WTC11 (cell line): ENCODE measurements around the gene HLA-DPA1. TPM values are rescaled to one million over a fixed set of nuclear protein-coding genes. Genes with fewer than 3 reads are reported as not detected.

ENCODE experiments used
- ATAC-seq: fragments of 200-7000 bp; cut with Tn5 transposase; 2 replicates; pipeline ENCODE4 v1.10.0; 2021; ENCODE audit warnings: mild to moderate bottlenecking, moderate library complexity
- CTCF ChIA-PET: fragments of 300-600 bp; sonication (Branson Sonifier 250); formaldehyde crosslinking; loops from one replicate; lab custom pipeline; 2021; ENCODE audit warnings: antibody characterized with exemption; lab: Charles Lee
- POLR2A ChIA-PET: fragments of 350-600 bp; sonication (Branson Sonifier 250); formaldehyde crosslinking; loops from one replicate; lab custom pipeline; 2021; ENCODE audit warnings: antibody characterized with exemption; lab: Charles Lee
- DNase-seq: peaks from one replicate; pipeline ENCODE4 v3.0.0; 2021; ENCODE audit warnings: low spot score
- H3K27ac Mint-ChIP-seq: 2 replicates; pipeline ENCODE4 v1.8.0; 2021; ENCODE audit warnings: mixed read lengths
- H3K27me3 Mint-ChIP-seq: 2 replicates; pipeline ENCODE4 v1.8.0; 2021; ENCODE audit warnings: low read depth, mild to moderate bottlenecking, moderate library complexity, mixed read lengths
- H3K36me3 Mint-ChIP-seq: 2 replicates; pipeline ENCODE4 v1.8.0; 2021; ENCODE audit warnings: mixed read lengths
- H3K4me1 Mint-ChIP-seq: 2 replicates; pipeline ENCODE4 v1.8.0; 2022; ENCODE audit warnings: mixed read lengths
- H3K4me3 Mint-ChIP-seq: 2 replicates; pipeline ENCODE4 v1.8.0; 2021; ENCODE audit warnings: mild to moderate bottlenecking, moderate library complexity, mixed read lengths
- H3K9me3 Mint-ChIP-seq: 2 replicates; pipeline ENCODE4 v1.8.0; 2021; ENCODE audit warnings: mixed read lengths
- CBFB ChIP-seq: sonication (generic); formaldehyde crosslinking; IDR thresholded peaks from 2 replicates; pipeline ENCODE4 v1.8.1; 2022; ENCODE audit warnings: mild to moderate bottlenecking, low read depth, missing genetic modification reagents
- CTCF ChIP-seq: fragments of 200-600 bp; IDR thresholded peaks from 2 replicates; pipeline ENCODE4 v1.8.0; 2022; ENCODE audit warnings: antibody characterized with exemption
- ELF4 ChIP-seq: sonication (generic); formaldehyde crosslinking; IDR thresholded peaks from 2 replicates; pipeline ENCODE4 v1.8.1; 2022; ENCODE audit warnings: low read depth, mild to moderate bottlenecking, moderate library complexity, missing genetic modification reagents
- ERG ChIP-seq: fragments of 250-450 bp; sonication (Bioruptor Pico); IDR thresholded peaks from 2 replicates; pipeline ENCODE4 v1.8.0; 2021; ENCODE audit warnings: mild to moderate bottlenecking
- JAZF1 ChIP-seq: fragments of 250-450 bp; sonication (Bioruptor Pico); IDR thresholded peaks from 2 replicates; pipeline ENCODE4 v1.9.0; 2021; ENCODE audit warnings: moderate library complexity, mild to moderate bottlenecking, inconsistent platforms
- KAT7 ChIP-seq: sonication (generic); formaldehyde crosslinking; IDR thresholded peaks from 2 replicates; pipeline ENCODE4 v1.8.1; 2023; ENCODE audit warnings: missing genetic modification reagents, mild to moderate bottlenecking, borderline replicate concordance
- MAX ChIP-seq: sonication (generic); formaldehyde crosslinking; IDR thresholded peaks from 2 replicates; pipeline ENCODE4 v1.8.0; 2022; ENCODE audit warnings: mild to moderate bottlenecking, missing genetic modification reagents
- MXD4 ChIP-seq: fragments of 250-450 bp; sonication (Bioruptor Pico); IDR thresholded peaks from 2 replicates; pipeline ENCODE4 v1.8.0; 2021; ENCODE audit warnings: mild to moderate bottlenecking, moderate library complexity, borderline replicate concordance
- NFATC4 ChIP-seq: fragments of 250-450 bp; sonication (Bioruptor Pico); IDR thresholded peaks from 2 replicates; pipeline ENCODE4 v1.9.0; 2021; ENCODE audit warnings: mild to moderate bottlenecking
- NFE2L1 ChIP-seq: sonication (generic); formaldehyde crosslinking; IDR thresholded peaks from 2 replicates; pipeline ENCODE4 v1.8.1; 2023; ENCODE audit warnings: missing genetic modification reagents
- NR1H2 ChIP-seq: sonication (generic); formaldehyde crosslinking; IDR thresholded peaks from 2 replicates; pipeline ENCODE4 v1.9.0; 2021; ENCODE audit warnings: mild to moderate bottlenecking, moderate library complexity, missing genetic modification reagents
- PRDM15 ChIP-seq: sonication (generic); formaldehyde crosslinking; IDR thresholded peaks from 2 replicates; pipeline ENCODE4 v1.8.0; 2022; ENCODE audit warnings: missing genetic modification reagents
- TP53 ChIP-seq: sonication (generic); formaldehyde crosslinking; IDR thresholded peaks from 2 replicates; pipeline ENCODE4 v1.8.1; 2023; ENCODE audit warnings: mild to moderate bottlenecking, missing genetic modification reagents
- ZNF317 ChIP-seq: sonication (generic); formaldehyde crosslinking; IDR thresholded peaks from 2 replicates; pipeline ENCODE4 v1.8.1; 2023; ENCODE audit warnings: low read depth, mild to moderate bottlenecking, moderate library complexity, missing genetic modification reagents, borderline replicate concordance
- ZNF425 ChIP-seq: fragments of 250-450 bp; sonication (Bioruptor Pico); conservative IDR thresholded peaks from 2 replicates; pipeline ENCODE4 v1.9.0; 2021; ENCODE audit warnings: mild to moderate bottlenecking
- total RNA-seq: library from RNA; stranded (reverse); gene quantifications from 3 replicates; pipeline ENCODE4 v1.2.3, GENCODE V29; 2021

HLA-DPA1 gene
- total RNA-seq, 1 experiment from 2014 or later: 4.9 TPM

GRCh38 chr6:33049323-33050013 is 24.0 kb downstream of the HLA-DPA1 start:
- POLR2A ChIA-PET: interaction anchor here (1.0 kb wide), 1 partner anchor 77 kb away, joined by 3 read pairs; no protein-coding TSS in a partner anchor
- Mint-ChIP-seq H3K36me3 (peaks cover 19% of the 10 kb centered on the region), H3K4me1 (peaks cover 46% of the 10 kb centered on the region), H3K27me3 (peaks cover 1% of the 10 kb centered on the region; the same call in 1 of the 2 replicates), H3K9me3 (peaks cover 32% of the 10 kb centered on the region), H3K4me3 (no peak overlapping the region), H3K27ac (no peak overlapping the region)
- ATAC-seq: peak; percentile 71
- no peak for DNase-seq
- CTCF ChIA-PET: interaction anchor here (0.5 to 2.1 kb wide), 23 partner anchors 12 to 1314 kb away, joined by 3 to 17 read pairs (median 4); partner anchors contain the start of genes HLA-DPA1 and HLA-DPB1
- peak; percentile 26; the same call in 1 of the 2 replicates for TF ChIP-seq CTCF
- TF ChIP-seq ERG (CRISPR knock-in tag): no peak

GRCh38 chr6:33040157-33040556 is 33.3 kb downstream of the HLA-DPA1 start:
- POLR2A ChIA-PET: no interaction called here
- Mint-ChIP-seq H3K4me1 (no peaks in the 10 kb centered on the region), H3K36me3 (no peaks in the 10 kb centered on the region), H3K27me3 (peaks cover 3% of the 10 kb centered on the region; the same call in 1 of the 2 replicates), H3K27ac (no peak overlapping the region), H3K4me3 (no peak overlapping the region), H3K9me3 (peaks cover 22% of the 10 kb centered on the region)
- DNase-seq: no peak
- ATAC-seq: no peak
- TF ChIP-seq MXD4 (no peak), NFE2L1 (CRISPR knock-in tag) (no peak), PRDM15 (CRISPR knock-in tag) (no peak), MAX (CRISPR knock-in tag) (no peak), JAZF1 (CRISPR knock-in tag) (no peak), KAT7 (no peak), ZNF425 (CRISPR knock-in tag) (no peak), ZNF317 (no peak), TP53 (no peak), NFATC4 (CRISPR knock-in tag) (no peak), CBFB (no peak), ELF4 (CRISPR knock-in tag) (no peak), NR1H2 (CRISPR knock-in tag) (no peak)
- CTCF ChIA-PET: no interaction called here
